GM19099 (cell line): ENCODE data around the gene PRRG3.

Source experiments
- POLR2A ChIP-seq: IDR thresholded peaks from 3 replicates; pipeline ENCODE4 v1.6.1; 2011; ENCODE audit warnings: low read depth; ENCODE audit not compliant: insufficient read length; ENCODE audit errors: extremely low read depth

The PRRG3 gene

GRCh38 chrX:151694661-151695582, at the start of gene PRRG3:
Gene PRRG3 (plus strand): TSS chrX:151695458. CDS start chrX:151698815, 3,357 bp downstream.
- no peak for TF ChIP-seq POLR2A

DNA sequence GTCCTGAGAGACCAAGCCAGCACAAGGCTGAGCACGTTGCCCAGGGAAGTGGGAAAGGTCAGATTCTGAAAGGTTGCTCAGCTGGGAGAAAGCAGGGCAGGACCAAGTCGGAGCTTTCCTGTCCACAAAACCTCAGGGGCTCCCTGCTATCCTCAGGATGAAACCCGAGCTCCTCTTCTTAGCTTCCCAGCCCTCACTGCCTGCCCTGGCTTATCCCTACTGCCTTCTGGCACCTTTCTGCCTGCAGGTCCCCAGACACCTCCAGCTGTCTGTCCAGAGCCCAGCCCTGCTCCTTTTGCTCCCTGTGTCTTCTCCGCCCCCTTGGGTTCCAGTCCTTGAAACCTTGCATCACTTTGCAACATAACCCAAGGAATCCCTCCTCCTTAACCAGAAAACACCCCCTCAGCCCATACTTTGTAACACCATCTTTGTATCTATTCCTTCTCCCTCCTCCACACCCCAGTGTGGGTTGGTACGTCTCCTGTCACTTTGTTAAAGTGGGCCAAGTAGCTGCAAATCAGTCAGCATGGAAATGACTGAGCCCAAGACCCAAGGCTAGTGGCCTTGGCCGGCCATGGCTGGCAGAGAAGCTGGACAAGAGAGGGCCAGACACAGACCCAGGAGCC, 20.0 kb upstream of the PRRG3 start:
- no peak for TF ChIP-seq POLR2A

DNA sequence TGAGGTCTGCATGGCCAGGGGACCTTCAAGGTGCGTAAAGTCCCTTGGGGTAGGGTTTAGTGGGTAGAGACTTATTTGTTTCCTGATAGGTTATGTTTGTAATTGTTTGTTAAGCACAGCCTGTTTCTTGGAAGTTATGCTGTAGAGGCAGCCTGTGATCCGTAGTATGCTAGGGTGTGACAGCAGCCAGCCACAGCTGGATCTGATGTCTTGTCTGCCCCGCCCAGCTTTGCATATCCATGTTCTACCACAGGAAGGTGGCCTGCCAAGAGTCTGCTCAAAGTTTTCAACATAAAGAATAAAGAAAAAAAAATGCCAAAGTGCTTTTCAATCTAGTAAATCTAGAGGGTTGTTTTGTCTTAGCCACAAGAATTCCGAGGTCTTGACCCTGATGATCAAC, 19.1 kb upstream of the PRRG3 start:
- TF ChIP-seq POLR2A, result no peak

DNA sequence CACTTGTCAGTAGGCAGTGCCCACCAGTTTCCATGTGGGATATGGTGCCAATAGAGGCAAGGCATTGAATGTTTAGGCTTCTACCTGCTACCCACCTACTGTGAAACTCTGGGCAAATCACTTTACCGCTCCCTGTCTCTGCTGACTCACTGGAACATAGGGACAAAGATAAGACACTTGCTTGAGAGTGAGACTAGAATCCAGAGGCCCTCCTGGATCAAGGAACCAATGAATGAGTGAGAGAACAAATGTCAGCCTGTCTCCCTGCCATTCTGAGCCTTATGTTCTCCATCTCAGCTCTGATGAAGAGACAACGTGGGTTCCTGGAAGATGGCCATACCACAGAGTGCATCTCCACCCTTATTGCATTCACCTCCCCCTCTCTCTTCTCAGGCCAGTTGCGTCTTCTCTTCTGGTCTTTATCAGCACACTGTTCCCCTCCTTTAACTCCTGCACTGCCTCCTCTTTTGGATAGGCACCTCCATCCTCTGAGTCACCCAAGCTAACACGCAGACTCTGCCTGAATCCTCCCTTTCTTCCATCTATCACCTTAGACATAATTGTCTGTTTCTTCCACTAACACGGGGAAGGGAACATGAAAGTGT, 15.4 kb upstream of the PRRG3 start:
- no peak for TF ChIP-seq POLR2A

DNA sequence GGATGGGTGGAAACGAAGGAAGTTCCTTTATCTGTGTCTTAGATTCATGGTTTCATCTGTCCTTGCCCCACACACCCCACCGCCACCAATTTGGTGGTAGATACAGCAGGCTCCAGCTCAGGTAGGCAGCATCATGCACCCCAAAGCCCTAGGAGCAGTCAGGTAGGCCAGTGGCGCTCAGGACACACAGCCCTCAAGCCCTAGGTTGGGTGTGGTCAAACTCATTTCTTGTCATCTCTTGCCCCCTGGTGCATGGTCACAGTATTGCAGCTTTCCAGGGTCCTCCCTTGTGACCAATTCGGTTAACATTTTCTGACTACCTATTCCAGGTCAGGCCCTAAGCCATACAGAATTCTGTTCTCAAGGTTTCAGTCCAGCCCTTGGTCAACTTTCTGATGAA, 14.5 kb upstream of the PRRG3 start:
- no peak for TF ChIP-seq POLR2A

- no peak for TF ChIP-seq POLR2A
These were observed 7.6 kb upstream of the PRRG3 start for GRCh38 chrX:151687635-151688034.

- no peak for TF ChIP-seq POLR2A
These were observed 6.6 kb upstream of the PRRG3 start for GRCh38 chrX:151688695-151689094.

DNA sequence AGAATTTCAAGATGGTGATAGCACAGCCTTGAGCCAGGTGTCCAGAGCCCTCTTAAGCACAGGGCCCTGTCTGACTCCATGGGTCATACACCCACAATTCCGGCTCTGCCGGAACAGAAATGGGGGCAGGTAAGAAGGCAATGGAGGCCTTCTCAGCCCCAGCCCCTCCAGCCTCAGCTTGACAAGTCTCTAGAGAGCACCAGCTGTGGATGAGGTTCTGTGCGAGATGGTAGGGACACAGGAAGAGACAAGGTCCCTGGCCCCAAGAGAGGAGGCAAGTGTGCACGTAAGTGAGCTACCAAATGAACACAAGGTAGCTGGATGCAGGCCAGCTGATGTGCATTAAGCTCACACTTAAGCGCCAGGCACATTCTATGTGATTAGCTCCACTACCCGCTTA, 2.4 kb upstream of the PRRG3 start:
- no peak for TF ChIP-seq POLR2A

DNA sequence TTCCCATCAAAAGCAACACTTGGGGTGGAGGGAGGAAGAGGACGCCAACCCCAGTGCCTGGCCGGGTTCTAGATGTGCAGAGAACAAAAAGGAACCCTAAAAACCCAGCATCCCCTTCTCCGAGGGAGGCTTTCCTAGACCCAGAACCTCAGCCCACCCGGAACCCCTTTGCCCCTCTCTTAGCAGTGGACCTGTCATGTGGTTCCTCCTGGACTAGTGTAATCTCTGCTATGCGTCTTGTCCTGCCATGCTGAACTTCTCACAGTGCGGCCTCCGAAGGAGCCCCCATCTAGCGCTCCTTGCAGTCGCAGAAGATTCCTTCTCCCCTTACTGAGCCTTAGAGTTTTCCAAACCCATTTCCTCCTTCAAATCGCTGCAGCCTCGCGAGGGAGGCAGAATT, 1.1 kb upstream of the PRRG3 start:
- no peak for TF ChIP-seq POLR2A

- TF ChIP-seq POLR2A, result no peak
These were observed 504 bp downstream of the PRRG3 start for GRCh38 chrX:151695583-151696340.

GRCh38 chrX:151697522-151697921, 2.3 kb downstream of the PRRG3 start:
- no peak for TF ChIP-seq POLR2A

GRCh38 chrX:151698485-151698884, 3.2 kb downstream of the PRRG3 start:
- no peak for TF ChIP-seq POLR2A

DNA sequence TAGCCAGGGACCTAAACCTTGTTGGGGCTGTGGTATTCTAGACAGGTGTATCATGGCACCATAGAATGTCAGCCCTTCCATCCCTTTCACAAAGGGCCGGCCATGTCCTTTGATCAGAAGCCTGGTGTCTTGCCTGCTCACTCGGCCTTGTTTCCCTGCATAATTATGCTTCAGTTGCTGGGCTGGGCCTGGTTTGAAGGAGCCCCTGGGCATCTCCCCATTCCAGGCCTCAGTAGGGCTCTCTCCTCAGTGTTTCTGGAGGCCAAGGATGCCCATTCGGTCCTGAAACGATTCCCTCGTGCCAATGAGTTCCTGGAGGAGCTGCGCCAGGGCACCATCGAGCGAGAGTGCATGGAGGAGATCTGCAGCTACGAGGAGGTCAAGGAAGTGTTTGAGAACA, 4.5 kb downstream of the PRRG3 start:
- no peak for TF ChIP-seq POLR2A

GRCh38 chrX:151700581-151700980, 5.3 kb downstream of the PRRG3 start:
- TF ChIP-seq POLR2A, result no peak

- TF ChIP-seq POLR2A, result no peak
These were observed 5.8 kb downstream of the PRRG3 start for GRCh38 chrX:151701071-151701470.
